NT2/D1 (cell line): ENCODE results near the gene FOXO3.

Experiments
- YY1 ChIP-seq: IDR thresholded peaks from 2 replicates; pipeline ENCODE4 v1.6.1; 2011; ENCODE audit not compliant: insufficient read length, insufficient read depth
- ZNF274 ChIP-seq: IDR thresholded peaks from 2 replicates; pipeline ENCODE4 v1.6.1; 2011; ENCODE audit warnings: mild to moderate bottlenecking, low read depth, low read length

DNA sequence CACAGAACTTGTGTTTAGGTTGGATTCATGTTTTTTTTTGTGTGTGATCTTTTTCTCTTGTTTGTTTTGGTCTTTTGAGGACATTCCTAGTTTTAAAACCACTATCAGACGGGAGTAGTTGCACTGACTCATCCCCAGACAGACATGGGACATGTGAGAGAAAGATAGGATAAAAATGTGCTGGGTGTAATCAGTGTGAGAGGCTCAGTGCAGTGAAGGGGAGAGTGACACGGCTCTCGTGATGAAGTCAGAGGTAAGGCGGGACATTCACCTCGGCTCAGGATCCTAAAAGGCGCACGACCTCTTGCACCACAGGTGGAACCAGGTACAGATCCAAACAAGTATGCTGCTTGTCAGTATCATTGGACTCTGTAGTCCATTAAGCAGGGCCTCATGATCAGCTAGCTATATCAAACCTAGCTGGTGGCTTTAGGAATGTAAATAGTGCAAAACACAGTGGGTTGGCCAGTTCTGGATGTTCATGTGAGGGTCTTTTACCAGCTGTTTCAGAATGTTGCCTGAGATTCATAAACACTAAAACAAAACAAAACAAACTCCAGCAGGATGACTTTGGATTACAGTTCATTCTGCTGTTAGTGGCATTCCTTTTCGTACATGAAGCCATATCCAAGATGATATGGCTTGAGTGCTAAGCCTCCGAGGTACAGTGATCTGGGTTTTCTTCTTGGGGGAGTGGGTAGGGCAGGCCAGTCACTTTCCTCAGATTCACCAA, 18.0 kb downstream of the FOXO3 start:
- TF ChIP-seq YY1 (no peak), ZNF274 (no peak)
